H9 (cell line): ENCODE data around the gene DTNA. TPM values are rescaled to one million over a fixed set of nuclear protein-coding genes. Genes with fewer than 3 reads are reported as not detected.

ENCODE experiments used
- DNase-seq: peaks from one replicate; pipeline ENCODE4 v3.0.0-alpha.2; 2017
- H2AFZ ChIP-seq: one replicate; pipeline ENCODE4 v1.6.1; 2013; ENCODE audit warnings: mild to moderate bottlenecking, low read length, control low read depth, moderate library complexity
- H2AK5ac ChIP-seq: 2 replicates; pipeline ENCODE4 v1.6.1; 2013; ENCODE audit warnings: low read length, control low read depth, mixed read lengths; ENCODE audit not compliant: insufficient read length
- H2BK120ac ChIP-seq: one replicate; pipeline ENCODE4 v1.6.1; 2013; ENCODE audit warnings: low read depth, mild to moderate bottlenecking, low read length, control low read depth, inconsistent platforms; ENCODE audit not compliant: poor library complexity, severe bottlenecking
- H2BK12ac ChIP-seq: 2 replicates; pipeline ENCODE4 v1.6.1; 2013; ENCODE audit warnings: low read length, control low read depth, mixed read lengths, low read depth; ENCODE audit not compliant: insufficient read length
- H2BK15ac ChIP-seq: 2 replicates; pipeline ENCODE4 v1.6.1; 2013; ENCODE audit warnings: low read depth, low read length, control low read depth
- H2BK20ac ChIP-seq: one replicate; pipeline ENCODE4 v1.6.1; 2013; ENCODE audit warnings: low read depth, mild to moderate bottlenecking, low read length, control low read depth, inconsistent platforms; ENCODE audit not compliant: poor library complexity, severe bottlenecking
- H2BK5ac ChIP-seq: 2 replicates; pipeline ENCODE4 v1.6.1; 2013; ENCODE audit warnings: low read length, control low read depth, mixed read lengths; ENCODE audit not compliant: insufficient read length
- H3K14ac ChIP-seq: 2 replicates; pipeline ENCODE4 v1.6.1; 2013; ENCODE audit warnings: low read length, control low read depth; ENCODE audit not compliant: insufficient read depth
- H3K18ac ChIP-seq: 2 replicates; pipeline ENCODE4 v1.6.1; 2013; ENCODE audit warnings: low read depth, mild to moderate bottlenecking, mixed read lengths, low read length, control low read depth; ENCODE audit not compliant: insufficient read length
- H3K23ac ChIP-seq: 2 replicates; pipeline ENCODE4 v1.6.1; 2013; ENCODE audit warnings: low read length, control low read depth, mixed read lengths, low read depth; ENCODE audit not compliant: insufficient read length
- H3K23me2 ChIP-seq: 2 replicates; pipeline ENCODE4 v1.6.1; 2013; ENCODE audit warnings: low read depth, mild to moderate bottlenecking, mixed read lengths, low read length, control low read depth; ENCODE audit not compliant: insufficient read length, poor library complexity, severe bottlenecking
- H3K27ac ChIP-seq: 2 replicates; pipeline ENCODE4 v1.5.1; 2013; ENCODE audit warnings: low read length, control low read depth, mixed read lengths, low read depth; ENCODE audit not compliant: insufficient read length
- H3K27me3 ChIP-seq: 2 replicates; pipeline ENCODE4 v1.6.1; 2013; ENCODE audit warnings: low read length, control low read depth, inconsistent platforms; ENCODE audit not compliant: insufficient read depth
- H3K4ac ChIP-seq: 2 replicates; pipeline ENCODE4 v1.6.1; 2013; ENCODE audit warnings: low read depth, mild to moderate bottlenecking, control low read depth, inconsistent platforms, low read length, moderate library complexity
- H3K4me1 ChIP-seq: 2 replicates; pipeline ENCODE4 v1.6.1; 2013; ENCODE audit warnings: low read length, control low read depth, inconsistent platforms; ENCODE audit not compliant: insufficient read depth
- H3K4me2 ChIP-seq: 2 replicates; pipeline ENCODE4 v1.6.1; 2013; ENCODE audit warnings: low read length, control low read depth, mixed read lengths; ENCODE audit not compliant: insufficient read length, insufficient read depth
- H3K56ac ChIP-seq: 2 replicates; pipeline ENCODE4 v1.6.1; 2013; ENCODE audit warnings: low read depth, mild to moderate bottlenecking, mixed read lengths, low read length, control low read depth; ENCODE audit not compliant: insufficient read length
- H3K79me1 ChIP-seq: 2 replicates; pipeline ENCODE4 v1.6.1; 2013; ENCODE audit warnings: low read depth, mild to moderate bottlenecking, moderate library complexity, low read length, control low read depth, inconsistent platforms; ENCODE audit not compliant: insufficient read depth, poor library complexity, severe bottlenecking
- H3K79me2 ChIP-seq: 2 replicates; pipeline ENCODE4 v1.6.1; 2013; ENCODE audit warnings: low read length, control low read depth, inconsistent platforms; ENCODE audit not compliant: insufficient read depth
- H3K9ac ChIP-seq: 2 replicates; pipeline ENCODE4 v1.6.1; 2013; ENCODE audit warnings: low read length, control low read depth, mixed read lengths; ENCODE audit not compliant: insufficient read length; ENCODE audit errors: extremely low read depth
- H3K9me3 ChIP-seq: one replicate; pipeline ENCODE4 v1.6.1; 2013; ENCODE audit warnings: low read depth, low read length, inconsistent platforms; ENCODE audit not compliant: control insufficient read depth
- H3T11ph ChIP-seq: one replicate; pipeline ENCODE4 v1.6.1; 2013; ENCODE audit warnings: mild to moderate bottlenecking, low read length, control low read depth, inconsistent platforms
- H4K20me1 ChIP-seq: one replicate; pipeline ENCODE4 v1.6.1; 2013; ENCODE audit not compliant: control insufficient read depth, insufficient read length, insufficient read depth
- H4K5ac ChIP-seq: 2 replicates; pipeline ENCODE4 v1.6.1; 2013; ENCODE audit warnings: low read depth, mild to moderate bottlenecking, mixed read lengths, low read length, control low read depth; ENCODE audit not compliant: insufficient read length
- H4K8ac ChIP-seq: replicated peaks from 2 replicates; pipeline ENCODE4 v1.6.1; 2013; ENCODE audit warnings: low read length, control low read depth, mixed read lengths, low read depth; ENCODE audit not compliant: insufficient read length
- H4K91ac ChIP-seq: 2 replicates; pipeline ENCODE4 v1.6.1; 2013; ENCODE audit warnings: low read depth, mild to moderate bottlenecking, moderate library complexity, mixed read lengths, low read length, control low read depth; ENCODE audit not compliant: insufficient read length
- H3K27ac Mint-ChIP-seq, 3 experiments: 2 replicates in 2 of 3; 3 replicates in 1 of 3; pipeline ENCODE4 v1.8.0; 2020 to 2021; ENCODE audit warnings: mixed read lengths in 3 of 3, mild to moderate bottlenecking in 1 of 3, moderate library complexity in 1 of 3
- H3K27me3 Mint-ChIP-seq: 2 replicates; pipeline ENCODE4 v1.8.0; 2021; ENCODE audit warnings: low read depth, mild to moderate bottlenecking, moderate library complexity, mixed read lengths
- H3K36me3 Mint-ChIP-seq, 3 experiments: 2 replicates in 2 of 3; 3 replicates in 1 of 3; pipeline ENCODE4 v1.8.0; 2020 to 2021; ENCODE audit warnings: low read depth in 3 of 3, mixed read lengths in 3 of 3; ENCODE audit not compliant: insufficient read depth in 1 of 3
- H3K4me1 Mint-ChIP-seq, 2 experiments: 2 replicates each; pipeline ENCODE4 v1.8.0; 2020; ENCODE audit warnings: mixed read lengths in 2 of 2
- H3K4me3 Mint-ChIP-seq, 2 experiments: 2 replicates in 1 of 2; 3 replicates in 1 of 2; pipeline ENCODE4 v1.8.0; 2020 to 2021; ENCODE audit warnings: mild to moderate bottlenecking in 2 of 2, mixed read lengths in 2 of 2, moderate library complexity in 1 of 2
- H3K9me3 Mint-ChIP-seq, 2 experiments: 2 replicates in 1 of 2; 3 replicates in 1 of 2; pipeline ENCODE4 v1.8.0; 2020; ENCODE audit warnings: mild to moderate bottlenecking in 2 of 2, mixed read lengths in 2 of 2, moderate library complexity in 1 of 2
- WGBS: extraction: QIAGEN DNeasy Blood & Tissue Kit; methylation state at CpG from one replicate; pipeline ENCODE4 v1.1.7; 2013; ENCODE audit warnings: missing lambda C conversion rate, low lambda C conversion rate, mixed read lengths; ENCODE audit not compliant: insufficient read length; ENCODE audit errors: extremely low coverage; 5-methylcytosine and 5-hydroxymethylcytosine counted together
- total RNA-seq: library from RNA; stranded (reverse); gene quantifications from 2 replicates; pipeline ENCODE4 v1.2.1, GENCODE V29; 2021
- TF ChIP-seq, protein P1 (sequence below): fragments of 200-600 bp; sonication (generic); conservative IDR thresholded peaks from 3 replicates; pipeline ENCODE4 v1.8.0; 2021; ENCODE audit warnings: antibody characterized with exemption, mild to moderate bottlenecking

DTNA gene
- total RNA-seq, 1 experiment from 2014 or later, result 25.5 TPM

DNA sequence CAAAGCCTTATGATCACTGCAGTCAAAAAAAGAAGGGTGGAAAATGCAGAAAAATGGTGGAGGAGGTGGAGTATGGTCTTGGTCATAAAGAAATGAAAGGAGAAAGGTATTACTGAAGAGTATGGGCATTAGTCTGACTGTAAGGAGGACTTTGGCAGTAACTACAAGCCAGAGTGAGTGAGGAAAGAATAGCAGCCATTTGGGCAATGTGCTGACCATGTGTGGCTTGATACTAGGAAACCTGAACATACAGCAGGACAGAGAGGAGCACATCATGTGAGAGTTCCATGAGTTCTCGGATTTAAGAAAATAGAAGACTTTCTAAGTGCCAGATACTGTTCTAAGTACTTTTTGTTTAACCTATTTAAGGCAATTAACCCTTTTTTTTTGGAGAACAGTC, 8.5 kb downstream of the DTNA start:
- Histone ChIP-seq H2AFZ (no peak overlapping the region), H3T11ph (no peak overlapping the region), H3K27ac (no peak overlapping the region), H3K79me1 (no peaks in the 10 kb centered on the region), H3K79me2 (no peaks in the 10 kb centered on the region), H4K20me1 (no peaks in the 10 kb centered on the region), H3K9ac (no peak overlapping the region), H3K23ac (no peak overlapping the region), H3K14ac (no peak overlapping the region), H2BK5ac (no peak overlapping the region), H3K56ac (no peak overlapping the region), H3K4ac (no peak overlapping the region), H3K4me1 (no peaks in the 10 kb centered on the region), H3K18ac (no peak overlapping the region), H2BK15ac (no peak overlapping the region), H2BK12ac (no peak overlapping the region), H2BK20ac (no peak overlapping the region), H3K23me2 (no peaks in the 10 kb centered on the region), H3K27me3 (no peaks in the 10 kb centered on the region), H2BK120ac (no peak overlapping the region), H4K8ac (no peak overlapping the region), H3K4me2 (no peak overlapping the region), H2AK5ac (no peak overlapping the region), H3K9me3 (no peaks in the 10 kb centered on the region), H4K91ac (no peak overlapping the region), H4K5ac (no peak overlapping the region)
- WGBS, result no CpG with 5 or more reads among the region's 1 CpG
- no peaks in the 10 kb centered on the region for H3K36me3 Mint-ChIP-seq
- H3K27ac Mint-ChIP-seq, result no peak overlapping the region; a peak in 1 of 7 replicates
- no peaks in the 10 kb centered on the region for H3K9me3 Mint-ChIP-seq
- H3K27me3 Mint-ChIP-seq, result no peaks in the 10 kb centered on the region
- no peaks in the 10 kb centered on the region for H3K4me1 Mint-ChIP-seq
- no peak for DNase-seq
- H3K4me3 Mint-ChIP-seq, result no peak overlapping the region
- TF ChIP-seq, protein P1, sequence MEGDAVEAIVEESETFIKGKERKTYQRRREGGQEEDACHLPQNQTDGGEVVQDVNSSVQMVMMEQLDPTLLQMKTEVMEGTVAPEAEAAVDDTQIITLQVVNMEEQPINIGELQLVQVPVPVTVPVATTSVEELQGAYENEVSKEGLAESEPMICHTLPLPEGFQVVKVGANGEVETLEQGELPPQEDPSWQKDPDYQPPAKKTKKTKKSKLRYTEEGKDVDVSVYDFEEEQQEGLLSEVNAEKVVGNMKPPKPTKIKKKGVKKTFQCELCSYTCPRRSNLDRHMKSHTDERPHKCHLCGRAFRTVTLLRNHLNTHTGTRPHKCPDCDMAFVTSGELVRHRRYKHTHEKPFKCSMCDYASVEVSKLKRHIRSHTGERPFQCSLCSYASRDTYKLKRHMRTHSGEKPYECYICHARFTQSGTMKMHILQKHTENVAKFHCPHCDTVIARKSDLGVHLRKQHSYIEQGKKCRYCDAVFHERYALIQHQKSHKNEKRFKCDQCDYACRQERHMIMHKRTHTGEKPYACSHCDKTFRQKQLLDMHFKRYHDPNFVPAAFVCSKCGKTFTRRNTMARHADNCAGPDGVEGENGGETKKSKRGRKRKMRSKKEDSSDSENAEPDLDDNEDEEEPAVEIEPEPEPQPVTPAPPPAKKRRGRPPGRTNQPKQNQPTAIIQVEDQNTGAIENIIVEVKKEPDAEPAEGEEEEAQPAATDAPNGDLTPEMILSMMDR, result no peak
